ENCODE results near the gene EMX1.

Gene EMX1

GRCh38 chr2:72931280-72931910 lies 14.1 kb downstream of the EMX1 start:
- no peak for TF ChIP-seq CTCF (IDR thresholded peaks at IDR 0.05; ENCODE audit: low read depth, low read length, missing control alignments)
- DNase-seq (ENCODE audit: extremely low read depth, low read depth) = no peak
- no peak overlapping the region for H3K4me3 ChIP-seq (replicated peaks; ENCODE audit: low read depth, low read length)

GRCh38 chr2:72932045-72932740 lies 14.9 kb downstream of the EMX1 start:
- no peak for DNase-seq (ENCODE audit: extremely low read depth, low read depth)

GRCh38 chr2:72932805-72933204 lies 15.5 kb downstream of the EMX1 start:
- TF ChIP-seq CTCF (IDR thresholded peaks at IDR 0.05; ENCODE audit: low read depth, low read length, missing control alignments) = no peak
- DNase-seq (ENCODE audit: extremely low read depth, low read depth) = no peak
- H3K4me3 ChIP-seq (replicated peaks; ENCODE audit: low read depth, low read length) = no peak overlapping the region

More at GRCh38 chr2:72932045-72932740, 14.9 kb downstream of the EMX1 start:
- TF ChIP-seq CTCF (IDR thresholded peaks at IDR 0.05; ENCODE audit: low read depth, low read length, missing control alignments) = no peak
- no peak overlapping the region for H3K4me3 ChIP-seq (replicated peaks; ENCODE audit: low read depth, low read length)

- no peak overlapping the region for H3K4me3 ChIP-seq (replicated peaks; ENCODE audit: low read depth, low read length)
- DNase-seq (ENCODE audit: extremely low read depth, low read depth) = no peak
- TF ChIP-seq CTCF (IDR thresholded peaks at IDR 0.05; ENCODE audit: low read depth, low read length, missing control alignments) = no peak
These were observed 15.9 kb downstream of the EMX1 start for GRCh38 chr2:72933207-72933606.

- TF ChIP-seq CTCF (IDR thresholded peaks at IDR 0.05; ENCODE audit: low read depth, low read length, missing control alignments) = no peak
- H3K4me3 ChIP-seq (replicated peaks; ENCODE audit: low read depth, low read length) = no peak overlapping the region
- no peak for DNase-seq (ENCODE audit: extremely low read depth, low read depth)
These were observed 16.4 kb downstream of the EMX1 start for GRCh38 chr2:72933646-72934151.

- H3K4me3 ChIP-seq (replicated peaks; ENCODE audit: low read depth, low read length) = no peak overlapping the region
- no peak for DNase-seq (ENCODE audit: extremely low read depth, low read depth)
- TF ChIP-seq CTCF (IDR thresholded peaks at IDR 0.05; ENCODE audit: low read depth, low read length, missing control alignments) = peak; percentile 16
These were observed 17.6 kb downstream of the EMX1 start for GRCh38 chr2:72934683-72935610.
